AG09309 (cell line): Measurements from ENCODE around the gene DAW1.

Source experiments
- DNase-seq: peaks from one replicate; pipeline ENCODE4 v3.0.0-alpha.2; 2010; ENCODE audit warnings: low read depth
- H3K4me3 ChIP-seq: 2 replicates; pipeline ENCODE4 v1.5.1; 2011; ENCODE audit warnings: mild to moderate bottlenecking, low read depth, low read length, moderate library complexity; ENCODE audit not compliant: control insufficient read depth
- TF ChIP-seq, protein P1 (sequence below): IDR thresholded peaks from 2 replicates; pipeline ENCODE4 v1.5.1; 2011; ENCODE audit warnings: mild to moderate bottlenecking, low read depth, low read length, inconsistent platforms; ENCODE audit not compliant: insufficient read depth, control insufficient read depth; ENCODE audit errors: missing control alignments

Gene DAW1

DNA sequence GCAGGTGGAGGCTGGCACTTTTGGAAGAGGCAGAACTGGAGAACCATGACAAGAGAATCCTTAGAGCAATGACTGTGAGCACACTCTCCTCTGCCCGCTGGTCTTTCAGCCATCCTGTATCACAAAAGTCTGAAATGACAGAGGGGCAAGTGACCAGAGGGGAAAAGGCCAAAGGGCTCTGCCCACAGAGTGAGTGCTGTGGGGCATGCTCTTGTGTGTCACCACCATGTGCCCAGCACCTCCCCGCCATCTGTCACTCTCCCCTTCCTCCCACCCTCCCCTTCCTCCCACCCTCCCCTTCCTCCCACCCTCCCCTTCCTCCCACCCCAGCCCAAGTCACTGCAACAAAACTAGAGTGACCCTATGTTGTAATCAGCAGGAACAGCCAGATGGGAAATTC lies 31.9 kb downstream of the DAW1 start:
- TF ChIP-seq, protein P1, sequence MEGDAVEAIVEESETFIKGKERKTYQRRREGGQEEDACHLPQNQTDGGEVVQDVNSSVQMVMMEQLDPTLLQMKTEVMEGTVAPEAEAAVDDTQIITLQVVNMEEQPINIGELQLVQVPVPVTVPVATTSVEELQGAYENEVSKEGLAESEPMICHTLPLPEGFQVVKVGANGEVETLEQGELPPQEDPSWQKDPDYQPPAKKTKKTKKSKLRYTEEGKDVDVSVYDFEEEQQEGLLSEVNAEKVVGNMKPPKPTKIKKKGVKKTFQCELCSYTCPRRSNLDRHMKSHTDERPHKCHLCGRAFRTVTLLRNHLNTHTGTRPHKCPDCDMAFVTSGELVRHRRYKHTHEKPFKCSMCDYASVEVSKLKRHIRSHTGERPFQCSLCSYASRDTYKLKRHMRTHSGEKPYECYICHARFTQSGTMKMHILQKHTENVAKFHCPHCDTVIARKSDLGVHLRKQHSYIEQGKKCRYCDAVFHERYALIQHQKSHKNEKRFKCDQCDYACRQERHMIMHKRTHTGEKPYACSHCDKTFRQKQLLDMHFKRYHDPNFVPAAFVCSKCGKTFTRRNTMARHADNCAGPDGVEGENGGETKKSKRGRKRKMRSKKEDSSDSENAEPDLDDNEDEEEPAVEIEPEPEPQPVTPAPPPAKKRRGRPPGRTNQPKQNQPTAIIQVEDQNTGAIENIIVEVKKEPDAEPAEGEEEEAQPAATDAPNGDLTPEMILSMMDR: no peak
- DNase-seq: no peak
- H3K4me3 ChIP-seq: no peak overlapping the region

DNA sequence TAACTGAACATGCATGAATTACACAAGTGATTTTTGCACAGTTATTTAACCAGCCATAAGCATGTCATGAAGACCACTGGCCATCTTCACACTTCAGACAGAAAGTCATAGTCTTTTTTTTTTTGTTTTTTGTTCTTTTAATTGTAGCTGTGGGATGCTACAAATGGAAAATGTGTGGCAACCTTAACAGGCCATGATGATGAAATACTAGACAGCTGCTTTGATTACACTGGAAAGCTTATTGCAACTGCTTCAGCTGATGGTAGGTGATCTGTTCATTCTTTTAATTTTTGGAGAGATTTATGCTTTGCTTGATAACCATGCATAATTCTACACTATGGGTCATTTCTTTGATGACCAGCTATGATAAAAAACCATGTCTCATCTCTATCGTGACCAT lies 35.6 kb downstream of the DAW1 start:
- TF ChIP-seq, protein P1: no peak
- no peak for DNase-seq
- H3K4me3 ChIP-seq: no peak overlapping the region

GRCh38 chr2:227908266-227909054 lies 37.0 kb downstream of the DAW1 start:
- no peak for DNase-seq
- TF ChIP-seq, protein P1: no peak
- H3K4me3 ChIP-seq: no peak overlapping the region

DNA sequence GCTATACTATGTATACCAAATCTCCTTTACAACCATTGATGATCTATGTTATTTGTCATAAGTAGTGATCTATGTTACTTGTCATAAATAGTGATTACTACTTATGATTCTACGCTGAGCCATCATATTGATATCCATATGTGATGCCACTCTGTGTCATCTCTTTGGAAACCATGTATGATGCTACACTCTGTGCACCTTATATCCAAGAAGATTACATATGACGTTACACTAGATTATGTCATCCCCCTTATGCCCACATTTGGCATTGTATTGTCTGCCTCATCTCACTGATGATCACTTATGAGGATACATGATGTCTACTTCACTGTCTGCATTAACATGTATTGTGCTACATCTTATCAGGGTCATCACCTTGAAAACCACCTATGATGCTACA lies 42.9 kb downstream of the DAW1 start:
- H3K4me3 ChIP-seq: no peak overlapping the region
- no peak for DNase-seq
- TF ChIP-seq, protein P1: no peak

DNA sequence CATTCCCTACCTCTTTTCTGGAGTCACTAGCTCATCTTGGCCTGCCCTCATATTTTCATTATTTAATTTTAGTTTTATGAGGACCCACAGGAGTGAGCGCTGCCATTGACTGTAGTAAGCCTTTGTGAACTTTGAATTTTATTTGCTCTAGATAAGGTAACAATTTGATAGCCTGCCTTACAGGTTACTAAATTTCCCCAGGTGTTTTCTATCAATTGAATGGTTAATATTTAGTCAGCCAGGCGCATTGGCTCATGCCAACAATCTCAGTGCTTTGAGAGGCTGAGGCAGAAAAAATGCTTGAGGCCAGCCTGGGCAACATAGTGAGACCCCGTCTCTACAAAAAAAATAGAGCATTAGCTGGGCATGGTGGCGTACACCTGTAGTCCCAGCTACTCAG lies 50.2 kb downstream of the DAW1 start:
- DNase-seq: no peak
- TF ChIP-seq, protein P1: no peak
- H3K4me3 ChIP-seq: no peak overlapping the region

DNA sequence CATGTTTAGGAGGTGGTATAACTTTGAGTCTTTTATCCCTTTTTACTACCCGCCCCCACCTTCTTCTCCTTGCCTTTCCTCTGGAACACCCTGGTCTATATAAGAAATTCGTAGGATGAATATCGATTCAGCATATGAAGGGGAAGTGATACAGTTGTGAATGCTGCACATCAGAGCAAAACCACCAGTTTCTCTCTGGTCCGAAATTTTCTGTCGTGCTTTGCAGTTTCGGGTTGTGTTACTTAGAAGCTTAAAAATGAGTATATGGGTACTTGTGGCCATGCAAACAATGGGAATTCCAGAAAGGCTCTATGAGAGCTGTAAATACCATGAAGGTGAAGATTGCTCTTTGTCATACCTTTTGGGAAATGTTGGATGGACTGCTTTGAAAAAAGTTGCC lies 60.6 kb downstream of the DAW1 start:
- no peak for DNase-seq
- H3K4me3 ChIP-seq: no peak overlapping the region
- TF ChIP-seq, protein P1: no peak

- H3K4me3 ChIP-seq: no peak overlapping the region
- no peak for DNase-seq
- TF ChIP-seq, protein P1: no peak
Measured at GRCh38 chr2:227932403-227932802, 61.0 kb downstream of the DAW1 start.
